GM23248 (cell line): ENCODE data around the gene MTA3. TPM values are rescaled to one million over a fixed set of nuclear protein-coding genes. Genes with fewer than 3 reads are reported as not detected.
A peak's percentile ranks its signal among the peaks of the same experiment; 100 is the strongest.

Experiments
- DNase-seq: peaks from one replicate; pipeline ENCODE4 v3.0.0-alpha.2; 2015
- H2AFZ ChIP-seq: fragments of 200-600 bp; sonication (generic); 2 replicates; pipeline ENCODE4 v1.6.1; 2016; ENCODE audit warnings: antibody characterized with exemption
- H3F3A ChIP-seq: fragments of 200-600 bp; sonication (generic); 2 replicates; pipeline ENCODE4 v1.6.1; 2016; ENCODE audit warnings: mild to moderate bottlenecking, antibody characterized with exemption, mixed run types; ENCODE audit not compliant: insufficient read depth
- H3K27ac ChIP-seq: fragments of 200-600 bp; sonication (generic); 2 replicates; pipeline ENCODE4 v1.5.1; 2016; ENCODE audit warnings: mild to moderate bottlenecking
- H3K27me3 ChIP-seq: fragments of 200-600 bp; sonication (generic); replicated peaks from 2 replicates; pipeline ENCODE4 v1.6.1; 2016; ENCODE audit warnings: mild to moderate bottlenecking; ENCODE audit not compliant: insufficient read depth
- H3K36me3 ChIP-seq: fragments of 200-600 bp; sonication (generic); 2 replicates; pipeline ENCODE4 v1.6.1; 2016; ENCODE audit warnings: low read depth, mild to moderate bottlenecking
- H3K4me1 ChIP-seq: fragments of 200-600 bp; sonication (generic); 2 replicates; pipeline ENCODE4 v1.6.1; 2016; ENCODE audit warnings: mild to moderate bottlenecking; ENCODE audit not compliant: insufficient read depth
- H3K4me2 ChIP-seq: fragments of 200-600 bp; sonication (generic); one replicate; pipeline ENCODE4 v1.6.1; 2016; ENCODE audit warnings: mild to moderate bottlenecking; ENCODE audit not compliant: unreplicated experiment
- H3K4me3 ChIP-seq: fragments of 200-600 bp; sonication (generic); 2 replicates; pipeline ENCODE4 v1.5.1; 2016; ENCODE audit warnings: mild to moderate bottlenecking
- H3K79me2 ChIP-seq: fragments of 200-600 bp; sonication (generic); 2 replicates; pipeline ENCODE4 v1.6.1; 2016; ENCODE audit warnings: mild to moderate bottlenecking; ENCODE audit not compliant: insufficient read depth
- H3K9ac ChIP-seq: fragments of 200-600 bp; sonication (generic); 2 replicates; pipeline ENCODE4 v1.6.1; 2016; ENCODE audit warnings: mild to moderate bottlenecking
- H3K9me2 ChIP-seq: fragments of 200-600 bp; sonication (generic); 2 replicates; pipeline ENCODE4 v1.6.1; 2016; ENCODE audit warnings: mixed run types, mild to moderate bottlenecking, moderate library complexity; ENCODE audit not compliant: insufficient read depth
- H3K9me3 ChIP-seq: fragments of 200-600 bp; sonication (generic); one replicate; pipeline ENCODE4 v1.6.1; 2017; ENCODE audit warnings: low read depth
- H4K20me1 ChIP-seq: fragments of 200-600 bp; sonication (generic); 2 replicates; pipeline ENCODE4 v1.6.0; 2016; ENCODE audit not compliant: insufficient read depth
- EZH2 ChIP-seq: fragments of 200-600 bp; sonication (generic); IDR thresholded peaks from 2 replicates; pipeline ENCODE4 v1.6.1; 2018; ENCODE audit warnings: antibody characterized with exemption, mild to moderate bottlenecking; ENCODE audit not compliant: insufficient read depth, poor library complexity, severe bottlenecking
- EZH2phosphoT487 ChIP-seq: fragments of 200-600 bp; sonication (generic); IDR thresholded peaks from 2 replicates; pipeline ENCODE4 v1.6.1; 2018; ENCODE audit warnings: antibody characterized with exemption, moderate library complexity, mild to moderate bottlenecking, low read depth; ENCODE audit not compliant: insufficient read depth
- WGBS, 2 experiments: methylation state at CpG; one replicate each; pipeline ENCODE4 v1.1.6; 2015 to 2017; ENCODE audit warnings: low lambda C conversion rate in 2 of 2, low coverage in 1 of 2; ENCODE audit errors: missing lambda C conversion rate in 2 of 2; 5-methylcytosine and 5-hydroxymethylcytosine counted together
- in situ Hi-C: fragments of 300-500 bp; cut with MboI; formaldehyde crosslinking; loops from 2 replicates; pipeline ENCODE4 v1.15.0; 2020
- polyA plus RNA-seq: library from polyadenylated mRNA; unstranded; fragments of >200 nt; fragmentation: Nextera tagmentation; extraction: Ambion mirVana; gene quantifications from 2 replicates; pipeline ENCODE4 v1.2.1, GENCODE V29; 2016
- total RNA-seq: library from RNA; depleted of rRNA; stranded (reverse); fragments of >200 nt; shearing (Covaris generic); gene quantifications from 2 replicates; pipeline ENCODE4 v1.2.3, GENCODE V29; 2014; rRNA removed

The MTA3 gene
- total RNA-seq (23.4 and 29.7 TPM in 2 replicates), polyA plus RNA-seq (24.8 and 25.7 TPM in 2 replicates)

DNA sequence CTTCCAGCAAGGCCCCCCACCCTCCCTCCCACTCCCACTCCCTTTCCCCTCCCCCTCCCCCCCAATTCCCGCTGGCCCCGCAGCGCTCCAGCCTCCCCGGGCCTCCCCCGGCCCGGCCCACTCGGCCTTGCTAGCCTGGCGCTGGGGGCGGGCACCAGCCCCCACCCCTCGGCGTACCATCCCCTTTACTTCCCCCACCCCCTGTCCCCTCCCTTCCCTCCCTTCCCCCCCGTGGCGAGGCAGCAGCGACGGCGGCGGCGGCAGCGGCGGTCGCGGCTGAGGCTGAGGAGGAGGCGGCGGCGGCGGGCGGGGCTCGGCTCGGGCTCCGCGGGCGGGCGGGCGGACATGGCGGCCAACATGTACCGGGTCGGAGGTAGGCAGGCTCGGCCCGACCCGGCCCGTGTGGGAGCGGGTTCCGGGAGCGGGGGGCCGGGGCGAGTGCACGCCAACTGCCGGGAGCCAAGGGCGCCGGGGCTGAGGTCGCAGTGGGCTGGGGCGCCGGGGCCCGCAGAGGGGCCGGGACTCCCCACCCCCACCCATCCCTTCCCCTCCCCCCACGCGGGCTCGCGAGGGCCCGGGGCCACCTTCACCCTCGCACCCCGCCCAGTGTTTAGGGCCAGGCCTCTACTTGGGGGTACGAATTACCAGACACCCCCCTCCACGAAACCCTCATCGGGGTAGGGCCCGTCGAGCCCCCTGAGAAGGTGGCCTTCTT lies at the start of gene MTA3:
Gene MTA3 (plus strand): TSS at position 232 of the 715 bp plus-strand sequence. CDS start 114 bp downstream, at position 346.
- H3K4me1 ChIP-seq, result peaks cover 20% of the 10 kb centered on the region; the same call in 1 of the 2 replicates
- peak; percentile 76 for DNase-seq
- peak within 1 kb of the TSS; percentile 81 for H3K4me2 ChIP-seq
- peak within 1 kb of the TSS; percentile 73 for H3K4me3 ChIP-seq
- TF ChIP-seq EZH2phosphoT487 (no peak), EZH2 (no peak)
- H3K36me3 ChIP-seq, result no peaks in the 10 kb centered on the region
- H3K9me2 ChIP-seq, result no peaks in the 10 kb centered on the region
- peak within 1 kb of the TSS; percentile 33 for H3K27ac ChIP-seq
- peak within 1 kb of the TSS; percentile 77 for H2AFZ ChIP-seq
- no peaks in the 10 kb centered on the region for H3K27me3 ChIP-seq
- in situ Hi-C loops, result no loop called here
- peaks cover 43% of the 10 kb centered on the region for H3K79me2 ChIP-seq
- H3F3A ChIP-seq, result peaks cover 21% of the 10 kb centered on the region
- 0 to 4% methylated on average over 5 to 67 of the region's 67 CpGs for WGBS, 2 experiments
- H4K20me1 ChIP-seq, result no peaks in the 10 kb centered on the region
- no peaks in the 10 kb centered on the region for H3K9me3 ChIP-seq
- H3K9ac ChIP-seq, result peak within 1 kb of the TSS; percentile 81

DNA sequence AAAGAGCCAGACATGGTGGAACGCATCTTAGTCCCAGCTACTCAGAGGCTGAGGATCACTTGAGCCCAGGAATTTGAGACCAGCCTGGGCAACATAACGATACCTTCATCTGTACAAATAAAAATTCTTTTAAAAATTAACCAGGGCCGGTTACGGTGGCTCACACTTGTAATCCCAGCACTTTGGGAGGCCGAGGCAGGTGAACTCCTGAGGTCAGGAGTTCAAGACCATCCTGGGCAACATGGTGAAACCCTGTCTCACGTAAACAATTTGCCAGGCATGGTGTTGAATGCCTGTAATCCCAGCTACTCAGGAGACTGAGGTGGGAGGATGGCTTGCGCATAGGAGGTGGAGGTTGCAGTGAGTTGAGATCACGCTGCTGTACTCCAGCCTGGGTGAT lies 48.8 kb upstream of the MTA3 start:
- no peak for DNase-seq
- no peak overlapping the region for H3K4me3 ChIP-seq
- no peaks in the 10 kb centered on the region for H3K9me3 ChIP-seq
- H3K79me2 ChIP-seq, result no peaks in the 10 kb centered on the region
- no peaks in the 10 kb centered on the region for H3K9me2 ChIP-seq
- H3K27ac ChIP-seq, result no peak overlapping the region
- no peaks in the 10 kb centered on the region for H3K27me3 ChIP-seq
- no peak overlapping the region for H2AFZ ChIP-seq
- no peak overlapping the region for H3K4me2 ChIP-seq
- H3F3A ChIP-seq, result no peaks in the 10 kb centered on the region
- H4K20me1 ChIP-seq, result no peaks in the 10 kb centered on the region
- 77 to 85% methylated on average over 8 of the region's 8 CpGs for WGBS, 2 experiments
- H3K36me3 ChIP-seq, result no peaks in the 10 kb centered on the region
- TF ChIP-seq EZH2phosphoT487 (no peak), EZH2 (no peak)
- no peaks in the 10 kb centered on the region for H3K4me1 ChIP-seq
- H3K9ac ChIP-seq, result no peak overlapping the region
- in situ Hi-C loops, result no loop called here

DNA sequence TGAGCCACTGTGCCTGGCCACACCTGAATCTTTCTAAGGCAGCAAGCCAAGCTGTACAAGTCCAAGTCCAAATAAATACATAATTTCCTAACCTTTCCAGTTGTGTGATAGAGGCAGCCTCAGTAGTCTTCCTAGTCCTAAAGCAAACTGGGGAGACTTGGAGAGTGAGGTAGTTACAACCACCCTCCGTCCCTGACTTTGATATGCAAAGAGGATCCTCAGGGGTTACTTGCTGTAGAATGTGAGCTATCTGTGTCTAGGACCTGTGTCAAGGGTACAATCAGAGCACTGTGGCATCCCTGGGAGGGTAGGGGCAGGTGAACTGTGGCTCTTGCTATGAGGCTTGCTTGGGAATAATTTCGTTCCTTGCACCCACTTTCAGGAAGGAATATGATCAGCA lies 46.4 kb upstream of the MTA3 start:
- Histone ChIP-seq H3K9me3 (no peaks in the 10 kb centered on the region), H3K4me2 (no peak overlapping the region), H3K9me2 (no peaks in the 10 kb centered on the region), H3K27ac (no peak overlapping the region), H3K27me3 (no peaks in the 10 kb centered on the region), H3K79me2 (no peaks in the 10 kb centered on the region), H4K20me1 (no peaks in the 10 kb centered on the region), H3F3A (no peaks in the 10 kb centered on the region), H3K36me3 (no peaks in the 10 kb centered on the region), H3K4me3 (no peak overlapping the region), H3K9ac (no peak overlapping the region), H2AFZ (no peak overlapping the region), H3K4me1 (no peaks in the 10 kb centered on the region)
- no peak for TF ChIP-seq EZH2
- no peak for TF ChIP-seq EZH2phosphoT487
- in situ Hi-C loops, result no loop called here
- no peak for DNase-seq
- 33 to 35% methylated on average over 2 of the region's 2 CpGs for WGBS, 2 experiments

DNA sequence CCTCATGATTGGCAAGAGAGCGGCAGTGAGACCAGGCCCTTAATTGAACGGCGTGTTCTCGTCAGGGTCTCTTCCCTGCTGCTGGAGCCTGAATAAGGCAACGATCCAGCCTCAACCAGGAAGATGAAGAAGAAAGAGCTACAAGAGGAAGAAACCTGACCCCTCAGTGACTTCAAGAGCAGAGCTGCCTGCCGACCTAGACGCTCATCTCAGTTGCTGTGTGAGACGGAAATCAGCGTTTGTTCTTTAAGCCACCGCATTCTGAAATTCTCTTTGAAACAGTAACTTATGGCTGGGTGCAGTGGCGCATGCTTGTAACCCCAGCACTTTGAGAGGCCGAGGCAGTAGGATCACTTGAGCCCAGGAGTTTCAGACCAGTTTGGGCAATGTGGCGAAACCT lies 45.1 kb upstream of the MTA3 start:
- Histone ChIP-seq H2AFZ (no peak overlapping the region), H3K79me2 (no peaks in the 10 kb centered on the region), H3K4me1 (no peaks in the 10 kb centered on the region), H4K20me1 (no peaks in the 10 kb centered on the region), H3K4me2 (no peak overlapping the region), H3K4me3 (no peak overlapping the region), H3K36me3 (no peaks in the 10 kb centered on the region), H3K27ac (no peak overlapping the region), H3K9me3 (no peaks in the 10 kb centered on the region), H3K27me3 (no peaks in the 10 kb centered on the region), H3K9me2 (no peaks in the 10 kb centered on the region), H3F3A (no peaks in the 10 kb centered on the region), H3K9ac (no peak overlapping the region)
- 57 to 64% methylated on average over 12 to 13 of the region's 13 CpGs for WGBS, 2 experiments
- DNase-seq, result no peak
- in situ Hi-C loops, result no loop called here
- TF ChIP-seq EZH2phosphoT487 (no peak), EZH2 (no peak)
